HTR-8/SVneo (cell line): ENCODE data around the gene OTOS.

Source experiments
- DNase-seq: peaks from one replicate; pipeline ENCODE4 v3.0.0; 2011; ENCODE audit warnings: low spot score, mixed read lengths; ENCODE audit not compliant: insufficient read length
- FAIRE-seq: peaks from 2 replicates; lab custom pipeline; 2011; peaks lifted over from hg19 to GRCh38; lab: Jason Lieb, UNC

OTOS gene

DNA sequence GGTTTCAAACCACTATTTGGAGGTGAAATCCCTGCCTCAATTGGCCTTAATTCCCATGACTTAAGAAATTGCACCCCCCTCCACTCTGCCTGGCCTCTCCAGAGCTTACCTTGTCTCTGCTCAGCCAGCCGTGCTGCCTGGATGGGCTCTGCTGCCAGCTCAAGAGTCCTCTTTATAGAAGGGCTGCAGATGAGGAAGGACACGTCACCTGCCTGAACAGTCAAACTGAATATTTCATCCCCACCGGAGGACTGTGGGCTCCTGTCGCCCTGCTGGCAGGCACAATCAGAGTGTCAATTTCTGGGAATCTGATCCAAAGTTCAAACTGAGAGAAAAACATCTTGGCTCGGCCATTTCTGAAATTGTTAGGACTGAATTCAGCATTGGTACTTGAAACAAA lies at the start of gene OTOS:
OTOS (minus strand) TSS at position 148 of the 400 bp plus-strand sequence. CDS start 332 bp downstream, outside the sequence.
- DNase-seq = no peak
- no peak for FAIRE-seq

DNA sequence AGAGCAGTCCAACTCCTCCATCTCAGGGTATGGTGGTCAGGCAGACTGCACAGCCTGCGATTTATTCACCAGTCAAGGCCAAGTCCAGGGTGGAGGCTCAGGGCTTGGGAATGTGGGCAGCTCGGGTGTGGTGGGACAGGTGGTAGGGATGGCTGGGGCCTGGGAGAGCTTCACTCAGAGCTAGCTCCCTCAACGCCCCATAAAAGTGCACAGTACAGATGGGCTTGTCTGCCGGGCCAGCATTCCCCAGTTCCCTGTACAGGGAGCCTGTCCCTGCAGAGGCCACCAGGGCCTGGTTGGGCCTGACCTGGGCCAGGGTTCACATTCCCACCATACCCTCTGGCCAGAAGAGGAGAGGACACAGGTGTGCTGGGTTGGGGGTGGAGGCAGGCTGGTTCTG lies 49.2 kb upstream of the OTOS start:
- FAIRE-seq = no peak
- no peak for DNase-seq

DNA sequence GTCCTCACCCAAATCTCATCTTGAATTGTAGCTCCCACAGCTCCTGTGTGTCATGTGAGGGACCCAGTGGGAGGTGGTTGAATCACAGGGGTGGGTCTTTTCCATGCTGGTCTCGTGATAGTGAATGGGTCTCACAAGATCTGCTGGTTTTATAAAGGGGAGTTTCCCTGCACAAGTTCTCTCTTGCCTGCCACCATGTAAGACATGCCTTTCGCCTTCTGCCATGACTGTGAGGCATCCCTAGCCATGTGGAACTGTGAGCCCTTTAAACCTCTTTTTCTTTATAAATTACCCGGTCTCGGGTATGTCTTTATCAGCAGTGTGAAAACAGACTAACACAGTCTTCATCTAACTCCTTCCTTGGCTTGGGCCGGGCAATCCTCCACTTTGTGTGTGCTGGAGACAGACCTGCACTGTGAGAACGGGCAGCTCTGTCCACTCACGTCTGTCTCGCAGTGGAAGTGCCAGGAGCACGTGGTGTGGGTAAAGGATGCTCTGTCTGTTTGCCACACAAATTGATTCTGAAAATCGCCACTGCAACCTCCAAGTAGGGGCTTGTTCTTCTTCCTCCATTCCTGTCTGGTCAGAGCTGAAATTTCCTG lies 47.6 kb upstream of the OTOS start:
- DNase-seq = no peak
- FAIRE-seq = peak; percentile 31

DNA sequence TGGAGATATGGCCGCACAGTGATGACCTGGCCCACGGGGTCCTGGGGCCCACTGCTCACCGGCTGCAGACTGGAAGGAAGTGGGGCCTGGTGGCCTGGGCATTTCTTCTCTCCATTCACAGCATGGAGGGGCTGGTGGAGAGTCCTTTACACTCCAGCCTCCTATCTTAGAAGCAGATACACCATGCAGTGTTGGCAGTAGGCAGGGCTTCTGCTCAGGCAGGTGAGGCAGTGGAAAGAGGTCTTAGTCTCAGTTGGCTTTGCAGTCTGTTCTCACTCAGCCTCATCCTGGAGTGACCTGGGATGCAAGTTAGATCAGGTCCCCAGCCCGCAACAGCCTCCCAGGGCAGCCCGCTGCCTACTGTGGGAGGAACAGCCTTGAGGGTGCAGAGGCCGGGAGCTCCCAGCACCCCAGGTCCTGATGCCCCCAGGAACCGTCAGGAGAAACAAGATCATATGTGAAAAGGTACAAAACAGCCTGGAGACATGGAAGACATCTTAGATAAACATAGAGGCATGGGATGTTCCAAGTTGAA lies 45.8 kb upstream of the OTOS start:
- DNase-seq = no peak
- no peak for FAIRE-seq

DNA sequence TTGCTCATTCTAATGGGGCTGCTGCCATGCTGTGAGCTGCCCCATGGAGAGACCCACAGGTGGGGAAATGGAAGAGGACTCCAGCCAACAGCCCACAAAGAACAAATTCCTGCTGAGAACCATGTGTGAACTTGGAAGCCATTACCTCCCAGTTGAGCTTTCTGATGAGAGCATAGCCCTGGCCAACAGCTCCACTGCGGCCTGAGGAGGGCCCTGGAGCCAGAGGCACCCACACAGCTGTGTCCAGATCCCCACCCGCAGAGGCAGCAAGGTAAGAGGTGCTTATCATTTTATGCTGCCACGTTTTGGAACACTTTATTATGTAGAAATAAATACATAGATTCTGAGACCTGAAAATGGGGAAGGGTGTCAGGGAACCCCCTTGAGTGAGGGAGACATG lies 44.2 kb upstream of the OTOS start:
- FAIRE-seq = no peak
- DNase-seq = no peak

DNA sequence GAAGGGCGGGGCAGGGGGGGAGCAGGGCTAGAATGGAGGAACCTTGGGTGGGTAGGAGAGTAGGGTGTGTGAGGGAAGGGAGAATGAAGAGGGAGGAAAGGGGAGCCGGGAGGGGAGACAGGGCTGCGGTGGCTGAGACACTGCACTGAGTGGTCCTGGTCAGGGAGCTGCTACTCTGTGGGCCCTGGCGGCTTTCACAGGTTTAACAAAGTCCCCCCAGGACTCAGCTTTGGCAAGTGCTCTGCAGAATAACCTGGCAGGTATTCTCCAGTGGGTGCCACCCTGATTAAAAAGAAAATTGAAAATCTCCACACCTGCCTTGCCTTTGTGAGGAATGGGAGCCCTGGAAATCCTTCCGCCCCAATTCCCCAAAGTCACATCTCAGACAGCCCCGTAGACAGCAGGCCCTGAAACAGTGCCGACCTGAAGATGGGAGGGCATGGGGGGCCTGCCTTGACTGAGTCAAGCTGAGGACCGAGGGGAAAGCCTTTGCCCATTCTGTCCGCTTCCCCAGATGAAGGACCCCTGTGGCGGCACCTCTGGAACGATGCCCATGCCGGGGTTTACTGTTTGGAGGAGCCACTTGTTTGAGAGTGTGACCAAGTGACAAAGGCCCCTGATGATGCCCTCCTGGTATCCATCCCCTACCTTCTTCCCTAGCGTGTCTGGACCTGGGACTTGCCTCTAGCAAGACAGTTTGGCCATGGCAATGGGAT lies 43.6 kb upstream of the OTOS start:
- FAIRE-seq (no peak), DNase-seq (no peak)

DNA sequence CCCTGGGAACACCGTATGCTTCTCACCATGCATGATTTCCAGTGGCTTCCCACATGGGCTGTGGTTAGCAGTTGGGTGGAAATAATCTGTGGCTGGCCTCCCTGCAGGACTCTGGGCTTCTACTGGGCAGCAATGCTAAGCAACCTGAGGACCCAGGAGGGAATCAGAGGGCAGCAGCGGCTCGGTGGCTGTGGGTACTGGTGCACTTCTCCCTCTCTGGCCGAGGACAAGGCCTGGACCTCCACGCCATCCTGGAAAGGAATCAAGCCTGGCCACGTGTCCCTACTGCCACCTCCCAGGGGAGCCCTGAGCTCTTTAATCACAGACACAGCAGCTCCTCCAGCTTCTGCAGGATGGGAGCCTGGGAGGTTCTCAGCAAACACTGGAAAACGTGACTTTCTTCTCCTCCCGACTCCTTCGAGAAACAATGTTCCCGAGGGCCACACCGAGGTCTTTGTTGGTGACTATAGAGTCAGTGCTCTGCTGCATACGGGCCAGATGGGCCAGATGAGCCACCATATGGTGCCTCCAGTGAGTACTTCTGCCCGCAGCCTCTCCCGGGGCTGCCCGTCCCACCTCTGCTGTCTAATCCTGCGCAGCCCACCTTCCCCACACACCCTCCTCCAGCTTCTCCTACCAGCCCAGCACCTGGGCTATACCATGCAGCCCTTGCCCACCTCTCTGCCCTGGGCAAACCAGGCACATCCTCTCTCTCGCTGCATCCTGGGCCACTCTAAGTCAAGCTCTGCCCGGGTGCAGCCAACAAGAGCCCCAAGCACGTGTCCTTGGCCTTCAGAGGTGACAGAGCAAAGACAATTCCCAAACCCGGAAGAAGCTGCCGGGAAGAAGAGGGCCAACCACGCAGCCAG lies 42.8 kb upstream of the OTOS start:
- DNase-seq = no peak
- no peak for FAIRE-seq

DNA sequence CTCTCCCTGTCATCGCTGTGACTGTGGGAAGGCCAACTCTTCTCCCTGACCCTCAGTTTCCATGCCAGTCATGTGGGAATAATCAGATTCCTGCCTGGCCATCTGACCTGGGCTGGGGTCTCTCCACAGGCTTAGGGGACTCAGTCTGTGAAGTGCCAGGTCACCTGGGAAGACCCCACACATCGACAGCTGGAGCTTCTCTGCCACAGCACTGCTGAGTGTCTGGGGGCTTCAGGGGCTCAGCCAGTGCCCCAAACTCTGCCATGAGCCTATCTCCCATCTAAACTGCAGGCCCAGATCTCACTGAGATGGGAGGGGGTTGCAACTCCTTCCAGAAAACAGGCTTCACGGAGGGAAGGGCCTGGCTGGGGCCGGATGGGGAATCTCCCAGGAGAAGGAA lies 42.0 kb upstream of the OTOS start:
- no peak for FAIRE-seq
- DNase-seq = no peak

DNA sequence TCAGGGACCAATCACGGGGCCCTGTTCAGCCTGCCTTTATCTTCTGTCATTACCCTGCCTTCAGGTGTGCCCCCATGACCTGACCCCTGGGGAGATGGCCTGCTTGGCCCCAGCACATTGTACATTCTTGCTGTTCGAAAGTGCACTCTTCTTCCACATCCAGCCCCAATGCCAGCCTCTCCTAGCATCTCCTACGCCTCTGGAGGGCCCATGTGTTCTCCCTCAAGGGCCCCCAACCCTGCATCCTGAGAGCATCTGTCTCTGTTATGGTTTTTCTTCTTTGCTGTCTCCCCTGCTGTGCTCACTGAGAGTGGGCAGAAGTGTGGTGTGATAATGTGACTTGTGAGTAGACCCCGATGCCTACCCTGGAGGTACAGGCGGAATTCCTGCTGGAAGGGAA lies 41.5 kb upstream of the OTOS start:
- DNase-seq (no peak), FAIRE-seq (no peak)

DNA sequence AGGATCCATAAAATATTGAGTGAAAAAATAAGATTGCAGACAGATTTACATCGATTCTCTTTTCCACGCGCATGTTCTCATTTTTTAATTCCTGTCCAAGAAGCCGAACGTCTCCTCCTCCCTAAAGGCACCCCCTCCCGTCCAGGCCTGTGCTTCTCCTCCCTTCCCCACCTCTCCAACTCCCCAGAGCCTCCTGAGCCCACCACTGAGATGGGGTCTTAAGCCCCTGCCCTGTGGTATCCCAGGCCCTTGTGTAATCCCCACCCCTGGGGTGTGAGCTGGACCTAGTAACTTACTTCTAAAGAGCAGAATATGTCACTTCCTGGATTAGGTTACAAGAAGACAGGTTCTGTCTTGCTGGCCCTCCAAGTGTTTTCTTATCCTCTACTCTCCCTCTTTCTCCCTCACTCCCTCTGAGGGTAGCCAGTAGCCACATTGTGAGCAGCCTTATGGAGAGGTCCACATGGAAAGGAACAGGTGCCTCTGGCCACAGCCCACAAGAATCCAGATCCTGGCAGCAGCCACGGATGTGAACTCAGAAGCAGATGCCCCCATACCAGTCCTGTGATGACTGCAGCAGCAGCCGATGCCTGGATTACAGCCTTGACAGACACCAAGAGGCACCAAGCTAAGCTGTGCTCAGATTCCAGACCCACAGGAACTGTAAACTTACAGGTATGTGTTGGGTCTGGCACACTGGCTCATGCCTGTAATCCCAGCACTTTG lies 39.6 kb upstream of the OTOS start:
- DNase-seq (no peak), FAIRE-seq (no peak)

DNA sequence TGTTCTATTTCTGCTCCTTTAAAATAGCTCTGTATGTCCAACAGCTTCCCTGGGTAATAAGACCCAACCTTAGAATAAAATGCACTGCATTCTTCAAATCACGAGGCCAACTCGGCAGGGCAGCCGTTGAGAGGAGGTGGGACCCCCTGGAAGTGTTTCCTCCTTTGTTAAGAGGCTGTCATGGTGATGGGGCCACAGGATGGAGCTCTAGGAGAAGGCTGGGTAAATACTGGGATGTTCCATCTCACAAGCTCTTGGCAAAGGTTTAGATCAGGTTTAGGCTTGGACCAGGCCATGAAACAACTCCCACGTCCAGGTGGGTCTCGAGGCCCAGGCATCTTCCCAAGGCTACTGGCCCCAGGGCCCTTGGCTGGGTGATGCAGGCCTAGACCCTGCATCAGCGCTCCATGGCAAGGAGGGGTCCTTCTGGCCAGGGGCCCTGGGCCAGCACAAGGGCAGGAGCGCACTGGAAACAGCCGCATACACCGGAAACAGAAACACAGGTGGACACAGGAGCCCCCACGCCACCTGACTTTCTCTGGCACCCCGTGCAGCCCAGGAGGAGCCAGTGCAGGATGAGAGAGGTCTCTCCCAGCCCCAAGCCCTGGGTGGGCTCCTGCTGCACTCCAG lies 38.8 kb upstream of the OTOS start:
- no peak for FAIRE-seq
- no peak for DNase-seq

DNA sequence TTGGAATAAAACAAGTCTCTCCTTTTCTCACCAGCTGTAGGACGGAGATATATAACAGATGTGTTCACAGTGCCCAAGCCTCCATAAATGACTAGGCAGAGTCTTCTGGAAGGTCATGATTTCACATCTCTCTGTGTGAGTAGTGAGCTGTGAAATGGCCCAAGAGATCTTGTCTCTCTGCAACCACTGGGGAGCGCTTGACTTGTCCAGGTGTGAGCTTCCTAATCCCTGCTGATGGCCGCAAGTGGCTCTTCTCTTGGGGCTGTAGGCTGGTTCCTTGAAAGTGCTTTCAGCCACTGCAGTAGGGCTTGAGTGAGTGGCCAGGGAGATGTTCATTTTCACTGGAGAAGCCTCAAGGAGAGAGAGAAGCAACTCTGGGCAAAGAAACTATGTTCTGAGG lies 38.1 kb upstream of the OTOS start:
- no peak for FAIRE-seq
- DNase-seq = no peak

DNA sequence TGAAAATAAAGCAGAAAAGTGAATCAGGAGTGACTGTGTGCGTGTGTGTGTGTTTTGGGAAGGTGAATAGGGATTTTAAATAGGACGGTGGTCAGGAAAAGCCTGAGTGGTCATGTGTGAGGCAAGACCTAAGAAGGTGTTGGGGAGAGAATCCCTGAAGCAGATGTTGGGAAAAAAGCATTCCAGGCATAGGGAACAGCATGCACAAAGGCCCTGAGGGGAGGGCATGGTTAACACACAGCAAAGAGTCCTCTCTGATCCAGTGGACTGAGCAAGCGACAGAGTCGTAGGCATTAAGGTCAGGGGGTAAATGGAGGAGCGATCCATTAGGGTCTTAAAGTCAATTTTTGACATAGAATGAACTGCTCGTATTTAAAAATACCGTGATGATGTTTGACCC lies 34.0 kb upstream of the OTOS start:
- FAIRE-seq = no peak

DNA sequence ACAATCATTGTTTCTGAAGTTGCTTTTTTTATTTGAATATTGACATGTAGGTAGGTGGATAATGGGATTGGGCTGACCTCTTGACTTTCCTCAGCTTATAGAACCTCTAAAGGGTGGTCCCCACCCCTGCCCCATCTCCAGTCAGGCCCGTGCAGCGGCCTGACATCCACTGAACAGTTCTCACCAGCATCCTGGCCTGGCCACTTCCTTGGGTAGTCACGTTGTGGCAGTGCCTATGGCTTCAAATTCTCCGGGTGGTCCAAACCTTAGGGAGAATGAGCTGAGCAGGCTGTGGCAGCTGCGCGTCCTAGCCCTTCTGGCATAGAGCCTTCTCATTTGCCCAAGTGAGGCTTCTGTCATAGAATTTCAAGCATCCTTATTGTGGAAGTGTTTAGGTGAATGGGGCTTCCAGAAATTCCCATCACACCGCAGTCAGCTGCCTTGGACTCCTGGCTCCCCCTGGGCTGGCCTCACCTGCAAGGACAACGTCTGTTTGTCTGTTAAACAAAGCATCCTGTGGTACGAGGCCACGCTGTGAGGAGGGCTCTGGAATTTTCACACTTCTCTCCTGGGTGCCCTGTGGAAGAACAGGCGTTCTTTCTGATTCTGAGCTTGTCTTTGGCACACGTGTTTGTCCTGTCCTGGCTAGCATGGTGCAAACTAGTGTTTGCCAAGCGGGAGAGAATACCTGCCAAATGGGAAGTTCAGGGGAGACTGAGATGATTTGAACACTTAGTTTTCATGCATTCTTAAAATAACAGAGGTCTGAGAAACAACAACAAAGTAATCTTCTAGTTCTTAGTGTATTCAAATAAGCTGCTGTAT lies 31.8 kb upstream of the OTOS start:
- FAIRE-seq (no peak), DNase-seq (no peak)

More for the DNA sequence above, 34.0 kb upstream of the OTOS start:
- DNase-seq = no peak

DNA sequence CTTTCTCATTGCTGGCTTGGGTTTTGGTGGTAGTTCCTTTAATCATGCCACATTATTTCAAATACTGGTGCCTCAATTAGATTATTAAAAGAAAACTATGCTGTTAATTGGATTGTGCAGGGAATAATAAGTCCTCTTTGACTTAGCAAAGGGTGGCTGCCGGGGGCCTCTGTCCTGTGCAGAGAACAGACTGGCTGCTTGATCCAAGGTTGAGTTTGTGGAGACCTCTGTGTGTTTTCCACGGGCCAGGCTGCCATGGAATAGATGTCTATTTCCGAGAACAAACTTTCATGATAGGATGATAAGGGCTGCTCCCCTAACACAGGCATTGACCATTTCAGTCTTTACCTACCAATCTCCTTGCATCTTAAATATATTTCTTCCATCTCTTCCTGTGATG lies 30.4 kb upstream of the OTOS start:
- FAIRE-seq (no peak), DNase-seq (no peak)

DNA sequence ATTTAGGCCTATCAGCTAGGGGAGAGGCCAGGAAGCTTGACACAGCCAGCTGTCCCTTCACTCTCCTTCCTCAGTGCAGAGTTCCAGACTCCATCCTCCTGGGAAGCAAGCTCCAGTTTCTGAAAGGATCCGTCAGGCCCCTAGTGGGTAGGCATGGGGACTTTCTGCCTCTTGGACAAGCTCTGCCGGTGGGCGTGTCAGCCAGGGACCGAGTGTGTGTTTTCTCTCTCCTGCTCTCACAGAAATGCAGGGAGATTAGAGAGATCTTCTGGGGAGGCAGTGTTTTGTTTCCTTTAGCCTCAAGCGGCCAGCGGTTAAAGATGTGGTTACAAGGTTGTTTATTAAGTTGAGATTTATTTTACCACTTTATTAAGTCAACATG lies 29.9 kb upstream of the OTOS start:
- DNase-seq = no peak
- no peak for FAIRE-seq

DNA sequence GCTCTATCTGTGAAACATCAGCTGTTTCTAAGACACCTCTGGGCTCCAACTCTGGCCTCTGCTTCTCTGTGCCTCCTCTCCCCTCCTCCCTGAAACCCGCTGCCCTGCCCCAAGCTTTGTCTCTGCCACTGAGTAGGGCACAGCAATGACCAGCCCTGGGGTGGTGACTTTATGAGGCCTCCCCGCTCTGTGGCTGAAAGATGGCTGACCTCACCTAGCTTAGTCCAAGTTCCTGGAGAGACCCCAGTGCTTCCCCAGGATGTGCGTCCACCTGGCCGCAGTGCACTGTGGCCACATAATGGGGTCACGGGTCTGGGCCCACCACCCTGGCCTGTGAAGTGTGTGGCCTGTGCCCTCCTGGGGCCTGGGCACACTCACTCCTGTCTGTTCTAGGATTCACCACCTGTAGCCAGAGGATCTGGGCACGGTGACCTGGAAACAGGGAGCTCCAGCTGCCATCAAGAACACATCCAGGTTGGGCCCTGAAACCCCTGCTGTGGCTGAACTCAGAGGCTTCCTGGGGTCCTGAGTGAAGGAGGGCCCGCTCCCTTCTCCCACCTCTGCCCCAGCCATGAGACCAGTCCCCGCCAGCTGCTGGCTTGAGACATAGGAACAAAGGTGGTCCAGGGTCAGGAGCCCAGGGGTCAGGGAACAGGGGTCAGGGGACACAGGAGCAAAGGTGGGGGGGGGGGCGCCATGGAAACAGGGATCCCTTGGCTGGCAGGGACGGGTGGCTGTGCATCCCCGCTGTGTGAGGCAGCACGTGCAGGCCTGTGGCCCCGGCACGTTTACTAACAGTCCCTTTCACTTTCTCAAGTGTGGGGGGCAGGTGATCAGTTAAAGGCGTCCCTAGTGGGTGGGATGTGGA lies 29.3 kb upstream of the OTOS start:
- no peak for DNase-seq
- no peak for FAIRE-seq
